Colonic mucosa (tissue), 4 donors: ENCODE measurements around the gene ARPC2. TPM values are rescaled to one million over a fixed set of nuclear protein-coding genes. Genes with fewer than 3 reads are reported as not detected.
A peak's percentile ranks its signal among the peaks of the same experiment; 100 is the strongest.

Source experiments
- DNase-seq: peaks from one replicate; pipeline ENCODE4 v3.0.0-alpha.2; 2020
- H3K27ac ChIP-seq: fragments of 200-600 bp; one replicate; pipeline ENCODE4 v1.8.0; 2021
- H3K27me3 ChIP-seq: fragments of 200-600 bp; one replicate; pipeline ENCODE4 v1.8.0; 2021
- H3K36me3 ChIP-seq: fragments of 200-600 bp; one replicate; pipeline ENCODE4 v1.8.0; 2021
- H3K4me1 ChIP-seq: fragments of 200-600 bp; one replicate; pipeline ENCODE4 v1.8.0; 2021; ENCODE audit warnings: mild to moderate bottlenecking
- H3K4me3 ChIP-seq: fragments of 200-600 bp; one replicate; pipeline ENCODE4 v1.8.0; 2021
- H3K9ac ChIP-seq, 2 donors: one replicate each; pipeline ENCODE4 v1.7.0; 2013; ENCODE audit warnings: control low read depth in 2 of 2, low read depth in 2 of 2, low read length in 2 of 2
- H3K9me3 ChIP-seq: fragments of 200-600 bp; one replicate; pipeline ENCODE4 v1.8.0; 2021
- CTCF ChIP-seq: fragments of 200-600 bp; IDR thresholded peaks from one replicate; pipeline ENCODE4 v1.8.0; 2022; ENCODE audit warnings: antibody characterized with exemption, mild to moderate bottlenecking
- intact Hi-C: fragments of 100-400 bp; cut with DNase I; formaldehyde crosslinking; loops from one replicate; pipeline ENCODE4 v1.14.1; 2022
- total RNA-seq, 2 donors: library from RNA; stranded (reverse); fragmentation: NEBNext Ultra II Directional in 1 of 2; extraction: Animal tissue kit (Norgen Biotek cat#: 25700) in 1 of 2; gene quantifications; one replicate each; pipeline ENCODE4 v1.2.1, GENCODE V29; 2021
- donor health status: healthy.
- donor health status: DM: no; HTN: no; CAD: no.
- donor health status: DM: no; HTN: no; CAD: no.

ARPC2 gene
- total RNA-seq, 2 donors from 2014 or later: 282 to 346 TPM

DNA sequence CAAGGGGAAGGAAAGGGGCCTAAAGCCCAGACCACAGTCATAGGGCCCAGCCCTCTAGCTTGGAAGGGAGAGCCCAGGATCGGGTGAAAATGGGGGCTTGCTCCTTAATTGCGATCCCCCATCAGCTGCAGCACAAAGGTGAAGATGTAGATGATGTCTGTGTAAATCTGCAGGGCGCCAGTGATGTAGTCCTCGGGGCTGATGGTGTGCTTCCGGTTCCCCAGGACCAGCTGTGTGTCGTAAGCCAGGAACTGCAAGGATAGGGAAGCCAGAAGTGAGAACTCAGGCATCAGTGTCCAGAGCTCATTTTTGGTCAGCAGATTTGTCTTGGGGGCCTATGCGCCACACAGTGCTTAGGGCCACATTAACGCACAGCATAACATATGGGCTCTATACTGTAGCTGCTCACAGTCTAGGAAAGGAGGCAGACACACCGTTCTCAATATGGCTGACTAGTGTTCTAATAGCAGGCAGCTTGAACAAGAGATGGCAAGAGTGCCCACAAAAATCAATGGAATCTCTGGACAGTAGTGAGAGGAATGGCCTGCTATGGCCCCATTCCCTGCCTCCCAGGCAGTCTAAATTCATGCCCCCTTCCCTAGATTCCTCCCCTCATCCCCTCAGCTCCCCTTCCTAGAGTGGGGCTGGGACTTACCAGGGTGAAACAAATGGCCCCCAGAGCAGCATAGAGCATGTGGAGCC lies 58.5 kb downstream of the ARPC2 start:
- no peak overlapping the region for H3K4me3 ChIP-seq
- no peaks in the 10 kb centered on the region for H3K9me3 ChIP-seq
- intact Hi-C loops: no loop called here
- H3K27me3 ChIP-seq: no peaks in the 10 kb centered on the region
- peak overlapping the region in 1 of 2 donors; percentile 51 for H3K9ac ChIP-seq
- no peak for DNase-seq
- H3K27ac ChIP-seq: no peak overlapping the region
- TF ChIP-seq CTCF: no peak
- H3K4me1 ChIP-seq: peaks cover 24% of the 10 kb centered on the region
- peaks cover 46% of the 10 kb centered on the region for H3K36me3 ChIP-seq

- no peak overlapping the region for H3K27ac ChIP-seq
- no peak overlapping the region for H3K4me3 ChIP-seq
- H3K9me3 ChIP-seq: no peaks in the 10 kb centered on the region
- peaks cover 58% of the 10 kb centered on the region for H3K36me3 ChIP-seq
- DNase-seq: no peak
- H3K9ac ChIP-seq: no peak overlapping the region
- H3K27me3 ChIP-seq: no peaks in the 10 kb centered on the region
- intact Hi-C loops: no loop called here
- no peak for TF ChIP-seq CTCF
- H3K4me1 ChIP-seq: peaks cover 22% of the 10 kb centered on the region
Measured at GRCh38 chr2:218276986-218277755, 60.2 kb downstream of the ARPC2 start.

DNA sequence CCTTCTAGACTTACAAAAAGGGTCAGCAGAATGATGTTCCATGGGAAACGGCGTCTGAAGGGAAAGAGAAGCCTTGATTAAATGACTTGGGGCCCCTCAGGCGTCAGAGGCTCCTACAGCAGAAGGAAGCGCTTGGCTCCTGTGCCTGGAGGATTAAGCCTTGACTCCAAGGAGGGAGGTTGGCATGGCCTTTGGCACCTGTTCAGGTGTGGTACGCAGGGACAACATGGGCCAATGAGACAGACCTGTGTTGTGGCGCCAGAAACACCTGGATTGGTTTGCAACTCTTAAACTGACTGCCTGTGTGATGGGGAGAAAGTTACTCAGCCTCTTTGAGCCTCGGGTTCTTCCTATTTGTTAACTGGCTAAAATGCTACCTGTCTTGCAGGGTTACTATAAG lies 60.9 kb downstream of the ARPC2 start:
- DNase-seq: no peak
- no peak overlapping the region for H3K4me3 ChIP-seq
- no peak overlapping the region for H3K9ac ChIP-seq
- peaks cover 58% of the 10 kb centered on the region for H3K36me3 ChIP-seq
- intact Hi-C loops: no loop called here
- H3K9me3 ChIP-seq: no peaks in the 10 kb centered on the region
- H3K4me1 ChIP-seq: peaks cover 17% of the 10 kb centered on the region
- no peak overlapping the region for H3K27ac ChIP-seq
- no peak for TF ChIP-seq CTCF
- H3K27me3 ChIP-seq: no peaks in the 10 kb centered on the region

- H3K9ac ChIP-seq: no peak overlapping the region
- H3K4me1 ChIP-seq: peaks cover 14% of the 10 kb centered on the region
- no peaks in the 10 kb centered on the region for H3K27me3 ChIP-seq
- no peak overlapping the region for H3K4me3 ChIP-seq
- H3K9me3 ChIP-seq: no peaks in the 10 kb centered on the region
- no peak for DNase-seq
- no peak overlapping the region for H3K27ac ChIP-seq
- no peak for TF ChIP-seq CTCF
- intact Hi-C loops: no loop called here
- peaks cover 58% of the 10 kb centered on the region for H3K36me3 ChIP-seq
Measured at GRCh38 chr2:218278531-218279360, 61.8 kb downstream of the ARPC2 start.

DNA sequence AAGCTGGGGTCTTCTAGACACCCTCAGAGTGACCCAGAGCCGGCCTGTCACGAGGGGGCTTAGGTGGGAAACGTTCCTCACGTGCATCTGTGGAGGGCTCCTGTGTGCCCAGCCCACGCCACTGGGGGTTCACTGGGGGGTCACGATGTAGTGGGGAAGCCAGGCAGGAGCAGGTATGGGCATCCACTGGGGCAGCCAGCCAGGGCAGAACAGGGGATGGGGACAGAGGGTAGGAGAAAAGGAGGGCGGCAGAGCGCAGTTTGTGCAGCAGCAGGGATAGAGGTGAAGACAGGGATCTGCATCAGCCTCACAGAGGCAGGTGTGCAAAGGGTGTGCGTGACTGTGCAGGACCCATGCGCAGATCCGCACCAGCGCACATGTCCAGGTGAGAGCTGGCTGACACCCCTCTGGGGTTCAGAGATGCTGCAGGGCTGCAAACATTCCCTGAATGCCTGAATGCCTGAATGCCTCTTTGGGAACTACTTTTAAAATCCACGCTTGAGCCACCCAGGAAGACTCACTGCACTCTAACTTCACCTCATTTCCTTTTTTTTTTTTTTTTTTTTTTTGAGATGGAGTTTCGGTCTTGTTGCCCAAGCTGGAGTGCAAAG lies 63.4 kb downstream of the ARPC2 start:
- no peak overlapping the region for H3K9ac ChIP-seq

More for the DNA sequence above, 63.4 kb downstream of the ARPC2 start:
- Histone ChIP-seq H3K4me3 (no peak overlapping the region), H3K9me3 (no peaks in the 10 kb centered on the region), H3K4me1 (peaks cover 14% of the 10 kb centered on the region), H3K27ac (no peak overlapping the region), H3K27me3 (no peaks in the 10 kb centered on the region), H3K36me3 (peaks cover 50% of the 10 kb centered on the region)
- no peak for TF ChIP-seq CTCF
- DNase-seq: no peak
- intact Hi-C loops: no loop called here
